K562 (cell line): ENCODE data around the gene RPS15A. TPM values are rescaled to one million over a fixed set of nuclear protein-coding genes. Genes with fewer than 3 reads are reported as not detected.
"Not testable (repeated sequence)": the region's sequence is repeated elsewhere in the genome, so short reads cannot be mapped to it uniquely, and the experiment has no call there.

Source experiments
- ATAC-seq: fragments of 200-7000 bp; cut with Tn5 transposase; 3 replicates; pipeline ENCODE4 v1.9.1; 2020; ENCODE audit warnings: moderate library complexity
- BruUV-seq: library from RNA; stranded (reverse); fragments of 400-500 nt; replicated peaks from 2 replicates; lab custom pipeline; 2021; lab: Mats Ljungman, UMichigan
- CTCF ChIA-PET: fragments of 300-600 bp; formaldehyde crosslinking; extraction: SDS; loops from one replicate; lab custom pipeline; 2021; ENCODE audit warnings: low intra/inter-chr PET ratio; lab: Yijun Ruan, JAX
- POLR2A ChIA-PET: fragments of 300-600, 350-650 bp; sonication (Branson Sonifier 250); formaldehyde crosslinking; extraction: SDS; loops from one replicate; lab custom pipeline; 2021; ENCODE audit warnings: antibody characterized with exemption, inconsistent platforms; lab: Yijun Ruan, JAX
- DNase-seq, 4 experiments: peaks; one replicate each; pipeline versions ENCODE4 v3.0.0 to v3.0.0-alpha.2; 2011 to 2018; ENCODE audit warnings: low spot score in 3 of 4, mixed read lengths in 3 of 4; ENCODE audit errors: extremely low read depth in 1 of 4
- FAIRE-seq: peaks from 2 replicates; lab custom pipeline; 2011; peaks lifted over from hg19 to GRCh38; lab: Jason Lieb, UNC
- H2AFZ ChIP-seq: 2 replicates; pipeline ENCODE4 v1.6.0; 2011; ENCODE audit warnings: low read depth, low read length, control low read depth, inconsistent platforms
- H3K27ac ChIP-seq: fragments of 200-600 bp; 3 replicates; pipeline ENCODE4 v1.8.0; 2011; ENCODE audit warnings: low read depth, mild to moderate bottlenecking, control low read depth, inconsistent platforms, low read length, moderate library complexity, mixed read lengths; ENCODE audit errors: extremely low read depth
- H3K27me3 ChIP-seq, 2 experiments: fragments of 300-600 bp in 1 of 2; 2 replicates in 1 of 2; 3 replicates in 1 of 2; pipeline versions ENCODE4 v1.6.0 to v1.8.0; 2011; ENCODE audit warnings: inconsistent platforms in 2 of 2, low read length in 2 of 2, mild to moderate bottlenecking in 1 of 2, mixed read lengths in 1 of 2, moderate library complexity in 1 of 2; ENCODE audit not compliant: control insufficient read depth in 2 of 2, insufficient read depth in 2 of 2
- H3K36me3 ChIP-seq: fragments of 300-600 bp; 3 replicates; pipeline ENCODE4 v1.8.0; 2011; ENCODE audit warnings: mild to moderate bottlenecking, low read length, inconsistent platforms; ENCODE audit not compliant: control insufficient read depth, insufficient read depth
- H3K4me1 ChIP-seq, 2 experiments: fragments of 200-600 bp in 1 of 2; replicated peaks in 1 of 2; 2 replicates in 1 of 2; 3 replicates in 1 of 2; pipeline versions ENCODE4 v1.5.1 to v1.8.0; 2011; ENCODE audit warnings: inconsistent platforms in 2 of 2, low read length in 2 of 2, mild to moderate bottlenecking in 1 of 2, mixed read lengths in 1 of 2, moderate library complexity in 1 of 2; ENCODE audit not compliant: control insufficient read depth in 2 of 2, insufficient read depth in 2 of 2
- H3K4me2 ChIP-seq: 2 replicates; pipeline ENCODE4 v1.6.1; 2011; ENCODE audit warnings: low read length, control low read depth, inconsistent platforms, mixed read lengths; ENCODE audit not compliant: insufficient read depth
- H3K4me3 ChIP-seq: fragments of 200-600 bp; sonication (generic), shearing (Covaris generic); 2 replicates; pipeline ENCODE4 v1.5.1; 2016; ENCODE audit warnings: control low read depth, inconsistent platforms
- H3K79me2 ChIP-seq: fragments of 200-600 bp; 3 replicates; pipeline ENCODE4 v1.8.0; 2011; ENCODE audit warnings: low read length, inconsistent platforms; ENCODE audit not compliant: control insufficient read depth, insufficient read depth
- H3K9ac ChIP-seq, 2 experiments: 2 replicates each; pipeline versions ENCODE4 v1.6.0 to v1.6.1; 2011; ENCODE audit warnings: low read depth in 2 of 2, low read length in 2 of 2, control low read depth in 1 of 2, inconsistent platforms in 1 of 2, mild to moderate bottlenecking in 1 of 2, mixed read lengths in 1 of 2; ENCODE audit not compliant: insufficient read depth in 1 of 2
- H3K9me1 ChIP-seq: one replicate; pipeline ENCODE4 v1.6.0; 2011; ENCODE audit warnings: inconsistent platforms, mild to moderate bottlenecking, low read length, moderate library complexity; ENCODE audit not compliant: control insufficient read depth, insufficient read depth
- H3K9me3 ChIP-seq: replicated peaks from 2 replicates; pipeline ENCODE4 v1.5.1; 2011; ENCODE audit warnings: low read depth, low read length, inconsistent platforms; ENCODE audit not compliant: control insufficient read depth, insufficient read depth
- H4K20me1 ChIP-seq: replicated peaks from 2 replicates; pipeline ENCODE4 v1.6.1; 2011; ENCODE audit warnings: low read length, inconsistent platforms, mixed read lengths; ENCODE audit not compliant: control insufficient read depth, insufficient read depth
- BACH1 ChIP-seq: fragments of 200-800 bp; sonication (Bioruptor generic); IDR thresholded peaks from 2 replicates; pipeline ENCODE4 v1.6.1; 2016; ENCODE audit warnings: missing genetic modification characterization, missing compliant biosample characterization
- MAFF ChIP-seq: IDR thresholded peaks from 2 replicates; pipeline ENCODE4 v1.6.1; 2012; ENCODE audit warnings: low read length, improper control_type of control experiment
- NFE2 ChIP-seq: IDR thresholded peaks from 2 replicates; pipeline ENCODE4 v1.6.1; 2014; ENCODE audit warnings: antibody characterized with exemption, low read depth
- RAD21 ChIP-seq, 2 experiments: fragments of 250-450 bp in 1 of 2; fragments of 450-650 bp in 1 of 2; sonication (Bioruptor Pico) in 1 of 2; formaldehyde crosslinking in 1 of 2; IDR thresholded peaks in 1 of 2; conservative IDR thresholded peaks in 1 of 2; 2 replicates each; pipeline versions ENCODE4 v1.4.0 to v1.8.0; 2020 to 2022; ENCODE audit warnings: mild to moderate bottlenecking in 2 of 2, moderate library complexity in 1 of 2
- WGBS: fragments of 100-300 bp; shearing (Covaris generic); methylation state at CpG from one replicate; pipeline ENCODE4 v1.1.6; 2016; ENCODE audit warnings: low coverage, mixed read lengths; ENCODE audit not compliant: insufficient coverage; ENCODE audit errors: missing lambda C conversion rate; 5-methylcytosine and 5-hydroxymethylcytosine counted together
- in situ Hi-C: fragments of 300-500 bp; cut with MboI; formaldehyde crosslinking; loops from 4 replicates; pipeline ENCODE4 v1.15.0; 2018; ENCODE audit warnings: inconsistent platforms, mixed read lengths
- intact Hi-C: fragments of 100-400 bp; cut with micrococcal nuclease; formaldehyde crosslinking; loops from 2 replicates; pipeline ENCODE4 v1.14.2; 2022
- polyA plus RNA-seq, 8 experiments: library from polyadenylated mRNA; depleted of rRNA in 4 of 8; stranded (reverse) in 5 of 8; unstranded in 3 of 8; fragments of >200 nt; fragmentation: Nextera tagmentation in 2 of 8; fragmentation: Illumina TruSeq in 1 of 8; extraction: Ambion mirVana in 2 of 8; extraction: Trizol in 1 of 8; gene quantifications; 2 replicates each; pipeline versions ENCODE4 v1.2.1 to v1.2.3, GENCODE V29; 2011 to 2014; ENCODE audit warnings: inconsistent platforms in 1 of 8, missing spikeins in 1 of 8
- total RNA-seq, 7 experiments: library from RNA; depleted of rRNA in 6 of 7; stranded (reverse); fragments of >200 nt in 6 of 7; fragmentation: Illumina TruSeq in 2 of 7; extraction: Trizol in 2 of 7; gene quantifications; 2 replicates each; pipeline versions ENCODE4 v1.2.1 to v1.2.3, GENCODE V29; 2011 to 2021; ENCODE audit warnings: low replicate concordance in 1 of 7
- TF ChIP-seq, protein P1 (sequence below), 2 experiments: fragments of 450-650 bp; formaldehyde crosslinking in 1 of 2; IDR thresholded peaks; 2 replicates each; pipeline versions ENCODE4 v1.4.0 to v1.6.1; 2014 to 2020; ENCODE audit warnings: mild to moderate bottlenecking in 2 of 2, borderline replicate concordance in 1 of 2, low read depth in 1 of 2

RPS15A gene
- total and polyA plus RNA-seq, 9 of the 15 experiments (the other 6 are each of a cell fraction or from before 2014, with no cell fraction given): 1,397 to 5,474 (median 2,798) TPM

DNA sequence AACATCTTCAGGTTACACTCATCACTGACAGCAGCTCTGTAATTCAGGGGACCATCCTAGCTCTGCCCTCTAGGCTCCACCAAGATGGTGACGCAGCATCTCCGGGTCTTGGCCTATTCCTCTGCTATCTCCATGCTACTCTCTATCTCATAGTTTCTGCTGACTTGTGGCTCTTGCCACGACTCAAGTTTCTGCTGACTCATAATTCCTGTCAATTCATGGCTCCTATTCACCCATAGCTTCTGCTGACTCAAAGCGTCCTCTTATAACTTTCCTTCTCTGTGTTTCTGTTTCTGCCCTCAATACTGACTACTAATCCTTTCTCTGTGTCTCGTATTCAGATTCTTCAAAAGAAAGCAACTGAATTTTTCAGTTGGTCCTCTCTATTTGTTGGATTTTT lies 27.4 kb downstream of the RPS15A start:
- TF ChIP-seq MAFF (peak; percentile 45), NFE2 (peak; percentile 69), BACH1 (tag) (peak; percentile 87)
- H2AFZ ChIP-seq, H3K4me1 ChIP-seq, CTCF ChIA-PET, H3K9me1 ChIP-seq, DNase-seq, H3K9me3 ChIP-seq, H3K36me3 ChIP-seq, H3K79me2 ChIP-seq, H3K4me2 ChIP-seq, in situ Hi-C loops, H3K27me3 ChIP-seq, intact Hi-C loops, H3K4me3 ChIP-seq, H3K9ac ChIP-seq, POLR2A ChIA-PET, H4K20me1 ChIP-seq: not testable (repeated sequence)
- 0% methylated on average over 2 of the region's 5 CpGs for WGBS
- ATAC-seq (peak; percentile 95), FAIRE-seq (peak; percentile 97)
- BruUV-seq: TSS peak; percentile 73
- H3K27ac ChIP-seq: peak overlapping the region; percentile 66; the same call in 2 of the 3 replicates

- peak; percentile 94 for FAIRE-seq
- in situ Hi-C loops, H3K4me2 ChIP-seq, CTCF ChIA-PET, H3K27ac ChIP-seq, H4K20me1 ChIP-seq, BruUV-seq, H3K79me2 ChIP-seq, H3K9me3 ChIP-seq, H3K36me3 ChIP-seq, POLR2A ChIA-PET, H3K27me3 ChIP-seq, H2AFZ ChIP-seq, intact Hi-C loops, H3K9me1 ChIP-seq, H3K9ac ChIP-seq, H3K4me1 ChIP-seq, H3K4me3 ChIP-seq: not testable (repeated sequence)
- peak in 2 of 4 experiments; percentile 4 to 7 for DNase-seq
- ATAC-seq: peak; percentile 79
- 22% methylated on average over 11 of the region's 21 CpGs for WGBS
- TF ChIP-seq RAD21 (CRISPR knock-in tag; conservative IDR thresholded peaks at IDR 0.05 in 1 of 2, IDR thresholded peaks at IDR 0.05 in 1 of 2): peak; percentile 52 to 64
- TF ChIP-seq, protein P1, sequence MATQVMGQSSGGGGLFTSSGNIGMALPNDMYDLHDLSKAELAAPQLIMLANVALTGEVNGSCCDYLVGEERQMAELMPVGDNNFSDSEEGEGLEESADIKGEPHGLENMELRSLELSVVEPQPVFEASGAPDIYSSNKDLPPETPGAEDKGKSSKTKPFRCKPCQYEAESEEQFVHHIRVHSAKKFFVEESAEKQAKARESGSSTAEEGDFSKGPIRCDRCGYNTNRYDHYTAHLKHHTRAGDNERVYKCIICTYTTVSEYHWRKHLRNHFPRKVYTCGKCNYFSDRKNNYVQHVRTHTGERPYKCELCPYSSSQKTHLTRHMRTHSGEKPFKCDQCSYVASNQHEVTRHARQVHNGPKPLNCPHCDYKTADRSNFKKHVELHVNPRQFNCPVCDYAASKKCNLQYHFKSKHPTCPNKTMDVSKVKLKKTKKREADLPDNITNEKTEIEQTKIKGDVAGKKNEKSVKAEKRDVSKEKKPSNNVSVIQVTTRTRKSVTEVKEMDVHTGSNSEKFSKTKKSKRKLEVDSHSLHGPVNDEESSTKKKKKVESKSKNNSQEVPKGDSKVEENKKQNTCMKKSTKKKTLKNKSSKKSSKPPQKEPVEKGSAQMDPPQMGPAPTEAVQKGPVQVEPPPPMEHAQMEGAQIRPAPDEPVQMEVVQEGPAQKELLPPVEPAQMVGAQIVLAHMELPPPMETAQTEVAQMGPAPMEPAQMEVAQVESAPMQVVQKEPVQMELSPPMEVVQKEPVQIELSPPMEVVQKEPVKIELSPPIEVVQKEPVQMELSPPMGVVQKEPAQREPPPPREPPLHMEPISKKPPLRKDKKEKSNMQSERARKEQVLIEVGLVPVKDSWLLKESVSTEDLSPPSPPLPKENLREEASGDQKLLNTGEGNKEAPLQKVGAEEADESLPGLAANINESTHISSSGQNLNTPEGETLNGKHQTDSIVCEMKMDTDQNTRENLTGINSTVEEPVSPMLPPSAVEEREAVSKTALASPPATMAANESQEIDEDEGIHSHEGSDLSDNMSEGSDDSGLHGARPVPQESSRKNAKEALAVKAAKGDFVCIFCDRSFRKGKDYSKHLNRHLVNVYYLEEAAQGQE (IDR thresholded peaks at IDR 0.05; ENCODE audit: borderline replicate concordance): peak; percentile 26; the same call in 1 of the 2 replicates
- TF ChIP-seq, protein P1 (CRISPR knock-in tag; IDR thresholded peaks at IDR 0.05; ENCODE audit: low read depth): not testable (repeated sequence)
Measured at GRCh38 chr16:18759598-18760520, 30.3 kb downstream of the RPS15A start.
